Liver (tissue), 9 donors: ENCODE measurements around the gene THAP7. TPM values are rescaled to one million over a fixed set of nuclear protein-coding genes. Genes with fewer than 3 reads are reported as not detected.

Source experiments
- DNase-seq: peaks from one replicate; pipeline ENCODE4 v3.0.0-alpha.2; 2017; ENCODE audit warnings: low spot score
- H3K27ac ChIP-seq, 2 donors: one replicate each; pipeline ENCODE4 v1.7.0; 2013; ENCODE audit warnings: inconsistent platforms in 2 of 2, low read length in 2 of 2, control low read depth in 1 of 2, low read depth in 1 of 2, mild to moderate bottlenecking in 1 of 2
- H3K27me3 ChIP-seq, 4 donors: one replicate each; pipeline versions ENCODE4 v1.6.1 to v1.7.0; 2013; ENCODE audit warnings: low read length in 3 of 4, inconsistent platforms in 1 of 4, mild to moderate bottlenecking in 1 of 4, moderate library complexity in 1 of 4; ENCODE audit not compliant: control insufficient read depth in 4 of 4, insufficient read depth in 4 of 4
- H3K36me3 ChIP-seq, 4 donors: one replicate each; pipeline versions ENCODE4 v1.6.1 to v1.7.0; 2013; ENCODE audit warnings: low read length in 3 of 4, mild to moderate bottlenecking in 3 of 4, low read depth in 1 of 4, moderate library complexity in 1 of 4; ENCODE audit not compliant: control insufficient read depth in 4 of 4, insufficient read depth in 3 of 4
- H3K4me1 ChIP-seq, 4 donors: one replicate each; pipeline versions ENCODE4 v1.6.1 to v1.7.0; 2013; ENCODE audit warnings: low read length in 3 of 4, mild to moderate bottlenecking in 3 of 4, moderate library complexity in 1 of 4; ENCODE audit not compliant: control insufficient read depth in 4 of 4, insufficient read depth in 4 of 4
- H3K4me3 ChIP-seq, 3 donors: one replicate each; pipeline versions ENCODE4 v1.6.1 to v1.7.0; 2013; ENCODE audit warnings: low read length in 3 of 3, control low read depth in 1 of 3, low read depth in 1 of 3, mild to moderate bottlenecking in 1 of 3
- H3K9ac ChIP-seq, 2 donors: one replicate each; pipeline ENCODE4 v1.7.0; 2013; ENCODE audit warnings: low read length in 2 of 2, mild to moderate bottlenecking in 2 of 2, moderate library complexity in 2 of 2, control low read depth in 1 of 2, low read depth in 1 of 2
- H3K9me3 ChIP-seq, 4 donors: one replicate each; pipeline versions ENCODE4 v1.6.1 to v1.7.0; 2013; ENCODE audit warnings: low read length in 3 of 4; ENCODE audit not compliant: control insufficient read depth in 4 of 4
- ATF3 ChIP-seq: IDR thresholded peaks from 2 replicates; pipeline ENCODE4 v1.6.1; 2016; ENCODE audit warnings: antibody characterized with exemption
- EGR1 ChIP-seq, 2 donors: IDR thresholded peaks; 2 replicates each; pipeline ENCODE4 v1.6.1; 2016 to 2018; ENCODE audit warnings: antibody characterized with exemption in 2 of 2, low read depth in 2 of 2
- FOXA1 ChIP-seq: IDR thresholded peaks from 2 replicates; pipeline ENCODE4 v1.6.1; 2016; ENCODE audit warnings: antibody characterized with exemption
- FOXA2 ChIP-seq: IDR thresholded peaks from 2 replicates; pipeline ENCODE4 v1.6.1; 2016; ENCODE audit warnings: antibody characterized with exemption
- GABPA ChIP-seq, 2 donors: IDR thresholded peaks in 1 of 2; conservative IDR thresholded peaks in 1 of 2; 2 replicates each; pipeline ENCODE4 v1.6.1; 2016; ENCODE audit warnings: antibody characterized with exemption in 2 of 2, mild to moderate bottlenecking in 1 of 2, moderate library complexity in 1 of 2
- JUND ChIP-seq, 2 donors: IDR thresholded peaks; 2 replicates each; pipeline ENCODE4 v1.6.1; 2016; ENCODE audit warnings: antibody characterized with exemption in 2 of 2
- MAX ChIP-seq: IDR thresholded peaks from 2 replicates; pipeline ENCODE4 v1.6.1; 2016; ENCODE audit warnings: antibody characterized with exemption
- SP1 ChIP-seq: IDR thresholded peaks from 2 replicates; pipeline ENCODE4 v1.6.1; 2018; ENCODE audit warnings: antibody characterized with exemption, mild to moderate bottlenecking
- ZBTB33 ChIP-seq: IDR thresholded peaks from 2 replicates; pipeline ENCODE4 v1.6.1; 2016; ENCODE audit warnings: antibody characterized with exemption
- WGBS: extraction: QIAGEN DNeasy Blood & Tissue Kit; methylation state at CpG from one replicate; pipeline ENCODE4 v1.1.7; 2013; 5-methylcytosine and 5-hydroxymethylcytosine counted together
- polyA plus RNA-seq, 2 donors: library from polyadenylated mRNA; stranded (reverse) in 1 of 2; unstranded in 1 of 2; fragments of 200-250 nt in 1 of 2; fragments of >200 nt in 1 of 2; fragmentation: Nextera tagmentation in 1 of 2; extraction: Ambion mirVana in 1 of 2; gene quantifications; one replicate each; pipeline versions ENCODE4 v1.2.1 to v1.2.3, GENCODE V29; 2013 to 2015
- total RNA-seq, 2 donors: library from RNA; depleted of rRNA; stranded (reverse); fragments of >200 nt; gene quantifications; one replicate each; pipeline ENCODE4 v1.2.3, GENCODE V29; 2014
- donor health status: healthy.
- donor health status: healthy.
- donor health status: healthy.
- donor health status: healthy.
- donor health status: healthy.

The THAP7 gene
- total and polyA plus RNA-seq, 4 donors = 10.4 to 21.9 (median 19.4) TPM

GRCh38 chr22:20996598-20997535 is 5.1 kb downstream of the THAP7 start:
- Histone ChIP-seq H3K36me3 (peaks cover 4 to 57% (median 12%) of the 10 kb centered on the region in 4 donors), H3K27ac (no peak overlapping the region), H3K4me1 (peaks cover 6 to 22% (median 15%) of the 10 kb centered on the region in 4 donors), H3K4me3 (no peak overlapping the region), H3K27me3 (no peaks in the 10 kb centered on the region), H3K9me3 (no peaks in the 10 kb centered on the region), H3K9ac (no peak overlapping the region)
- no peak for DNase-seq
- 95% methylated on average over 27 of the region's 27 CpGs for WGBS
- TF ChIP-seq GABPA (IDR thresholded peaks at IDR 0.05 in 1 of 2, conservative IDR thresholded peaks at IDR 0.05 in 1 of 2) (no peak), JUND (IDR thresholded peaks at IDR 0.05) (no peak), ATF3 (no peak), FOXA2 (no peak), MAX (no peak), EGR1 (IDR thresholded peaks at IDR 0.05; ENCODE audit: low read depth in 2 of 2) (no peak)

GRCh38 chr22:20996031-20996410 is 5.9 kb downstream of the THAP7 start:
- no peak for TF ChIP-seq SP1
- no peak for TF ChIP-seq ATF3
- TF ChIP-seq FOXA1 = no peak
- TF ChIP-seq EGR1 (IDR thresholded peaks at IDR 0.05; ENCODE audit: low read depth in 2 of 2) = no peak
- TF ChIP-seq ZBTB33 = no peak
- H3K4me3 ChIP-seq = no peak overlapping the region
- no peak overlapping the region for H3K9ac ChIP-seq
- peaks cover 4 to 62% (median 13%) of the 10 kb centered on the region in 4 donors for H3K36me3 ChIP-seq
- no peak overlapping the region for H3K27ac ChIP-seq
- no peaks in the 10 kb centered on the region for H3K9me3 ChIP-seq
- H3K27me3 ChIP-seq = no peaks in the 10 kb centered on the region
- H3K4me1 ChIP-seq = peaks cover 6 to 17% (median 11%) of the 10 kb centered on the region in 4 donors
- no peak for DNase-seq
- WGBS = 97% methylated on average over 10 of the region's 10 CpGs

- no peak for DNase-seq
- TF ChIP-seq GABPA (IDR thresholded peaks at IDR 0.05 in 1 of 2, conservative IDR thresholded peaks at IDR 0.05 in 1 of 2) = no peak
- no peak for TF ChIP-seq FOXA2
- TF ChIP-seq MAX = no peak
- Histone ChIP-seq H3K27me3 (no peaks in the 10 kb centered on the region), H3K36me3 (peaks cover 4 to 66% (median 13%) of the 10 kb centered on the region in 4 donors), H3K27ac (no peak overlapping the region), H3K4me3 (no peak overlapping the region), H3K9me3 (no peaks in the 10 kb centered on the region), H3K4me1 (peaks cover 3 to 11% (median 6%) of the 10 kb centered on the region in 4 donors), H3K9ac (no peak overlapping the region)
- 96% methylated on average over 23 of the region's 23 CpGs for WGBS
Observed at GRCh38 chr22:20995329-20996030, 6.4 kb downstream of the THAP7 start.
